Measurements from ENCODE around the gene SBK2. TPM values are rescaled to one million over a fixed set of nuclear protein-coding genes. Genes with fewer than 3 reads are reported as not detected.

SBK2 gene
- total RNA-seq, 2 experiments from 2014 or later, result not detected

DNA sequence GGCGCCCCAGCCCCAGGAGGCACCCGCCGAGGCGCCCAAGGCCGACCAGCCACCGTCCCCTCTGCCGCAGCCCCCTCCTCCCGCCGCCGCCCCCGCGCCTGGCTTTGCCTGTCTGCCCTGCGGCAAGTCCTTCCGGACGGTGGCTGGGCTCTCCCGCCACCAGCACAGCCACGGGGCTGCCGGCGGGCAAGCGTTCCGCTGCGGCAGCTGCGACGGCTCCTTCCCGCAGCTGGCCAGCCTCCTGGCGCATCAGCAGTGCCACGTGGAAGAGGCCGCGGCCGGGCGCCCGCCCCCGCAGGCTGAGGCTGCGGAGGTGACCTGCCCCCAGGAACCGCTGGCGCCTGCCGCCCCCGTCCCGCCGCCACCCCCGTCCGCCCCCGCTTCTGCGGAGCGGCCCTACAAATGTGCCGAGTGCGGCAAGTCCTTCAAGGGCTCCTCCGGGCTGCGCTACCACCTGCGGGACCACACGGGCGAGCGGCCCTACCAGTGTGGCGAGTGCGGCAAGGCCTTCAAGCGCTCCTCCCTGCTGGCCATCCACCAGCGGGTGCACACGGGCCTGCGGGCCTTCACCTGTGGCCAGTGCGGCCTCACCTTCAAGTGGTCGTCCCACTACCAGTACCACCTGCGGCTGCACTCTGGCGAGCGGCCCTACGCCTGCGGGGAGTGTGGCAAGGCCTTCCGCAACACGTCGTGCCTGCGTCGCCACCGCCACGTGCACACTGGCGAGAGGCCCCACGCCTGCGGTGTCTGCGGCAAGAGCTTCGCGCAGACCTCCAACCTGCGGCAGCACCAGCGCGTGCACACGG lies 54.6 kb downstream of the SBK2 start:
- ChIA-PET POLR2A (interaction anchor here (0.5 kb wide), 1 partner anchor 14 kb away, joined by 5 read pairs; no protein-coding TSS in a partner anchor), CTCF (interaction anchor here (0.6 kb wide), 1 partner anchor 8 kb away, joined by 3 read pairs; no protein-coding TSS in a partner anchor)

DNA sequence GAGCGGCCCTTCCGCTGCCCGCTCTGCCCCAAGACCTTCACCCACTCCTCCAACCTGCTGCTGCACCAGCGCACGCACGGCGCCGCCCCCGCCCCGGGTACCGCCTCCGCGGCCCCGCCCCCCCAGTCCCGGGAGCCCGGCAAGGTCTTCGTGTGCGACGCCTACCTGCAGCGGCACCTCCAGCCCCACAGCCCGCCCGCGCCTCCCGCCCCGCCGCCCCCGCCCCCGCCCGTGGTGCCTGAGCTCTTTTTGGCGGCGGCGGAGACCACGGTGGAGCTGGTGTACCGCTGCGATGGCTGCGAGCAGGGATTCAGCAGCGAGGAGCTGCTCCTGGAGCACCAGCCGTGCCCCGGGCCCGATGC lies 55.2 kb downstream of the SBK2 start:
- ChIA-PET POLR2A (interaction anchor here (0.5 kb wide), 1 partner anchor 13 kb away, joined by 5 read pairs; no protein-coding TSS in a partner anchor), CTCF (no interaction called here)

DNA sequence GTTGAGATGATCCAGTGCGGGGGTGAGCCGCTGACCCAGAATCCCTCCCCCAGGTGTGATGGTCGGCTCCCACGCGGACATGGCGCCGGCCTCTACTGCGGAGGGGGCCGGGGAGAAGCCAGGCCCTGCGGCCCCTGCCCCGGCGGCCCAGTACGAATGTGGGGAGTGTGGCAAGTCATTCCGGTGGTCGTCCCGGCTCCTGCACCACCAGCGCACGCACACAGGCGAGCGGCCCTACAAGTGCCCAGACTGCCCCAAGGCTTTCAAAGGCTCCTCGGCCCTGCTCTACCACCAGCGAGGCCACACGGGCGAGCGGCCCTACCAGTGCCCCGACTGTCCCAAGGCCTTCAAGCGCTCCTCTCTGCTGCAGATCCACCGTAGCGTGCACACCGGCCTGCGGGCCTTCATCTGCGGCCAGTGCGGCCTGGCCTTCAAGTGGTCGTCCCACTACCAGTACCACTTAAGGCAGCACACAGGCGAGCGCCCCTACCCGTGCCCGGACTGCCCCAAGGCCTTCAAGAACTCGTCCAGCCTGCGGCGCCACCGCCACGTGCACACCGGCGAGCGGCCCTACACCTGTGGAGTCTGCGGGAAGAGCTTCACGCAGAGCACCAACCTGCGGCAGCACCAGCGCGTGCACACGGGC lies 55.7 kb downstream of the SBK2 start:
- ChIA-PET POLR2A (interaction anchor here (0.5 kb wide), 1 partner anchor 13 kb away, joined by 5 read pairs; no protein-coding TSS in a partner anchor), CTCF (no interaction called here)

DNA sequence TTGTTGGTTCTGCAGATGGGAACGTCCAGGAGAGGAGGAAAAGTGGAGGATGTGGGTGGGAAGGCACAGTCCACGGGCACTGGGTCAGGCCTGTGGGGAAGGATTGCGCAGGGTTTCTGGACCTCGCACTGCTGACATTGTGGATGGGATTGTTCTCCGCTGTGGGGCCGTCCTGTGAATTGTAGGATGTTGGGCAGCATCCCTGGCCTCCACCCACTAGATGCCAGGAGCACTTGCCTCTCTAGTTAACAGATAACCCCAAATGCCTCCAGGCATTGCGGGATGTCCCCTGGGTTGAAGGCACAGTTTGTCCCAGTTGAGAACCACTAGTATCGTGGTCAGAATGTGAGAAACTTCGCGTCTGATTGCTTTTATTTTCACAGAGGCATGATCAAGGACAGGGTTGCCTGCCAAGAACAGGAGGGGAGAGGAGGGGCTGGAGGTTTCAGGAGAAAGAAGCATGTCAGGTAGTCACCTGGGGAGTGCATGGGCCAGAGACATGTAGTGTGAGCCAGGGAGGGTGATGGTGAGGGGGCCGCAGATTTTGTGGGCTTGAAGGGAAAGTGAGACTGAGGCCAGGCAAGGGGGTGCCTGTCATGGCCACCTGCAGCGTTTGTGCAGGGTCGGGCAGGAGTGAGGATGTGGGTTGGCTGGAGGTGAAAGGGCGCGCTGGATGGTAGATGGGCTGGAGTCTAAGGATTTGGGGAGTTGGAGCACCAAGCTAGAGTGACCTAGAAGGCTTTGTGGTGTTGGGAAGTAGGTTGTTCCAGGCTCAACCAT lies 57.3 kb downstream of the SBK2 start:
- POLR2A ChIA-PET, result interaction anchor here (0.6 to 0.9 kb wide), 2 partner anchors 24 to 33 kb away, joined by 4 to 9 read pairs; no protein-coding TSS in a partner anchor
- CTCF ChIA-PET, result interaction anchor here (1.1 to 3.5 kb wide), 3 partner anchors 13 to 24 kb away, joined by 3 to 21 read pairs (median 5); no protein-coding TSS in a partner anchor

DNA sequence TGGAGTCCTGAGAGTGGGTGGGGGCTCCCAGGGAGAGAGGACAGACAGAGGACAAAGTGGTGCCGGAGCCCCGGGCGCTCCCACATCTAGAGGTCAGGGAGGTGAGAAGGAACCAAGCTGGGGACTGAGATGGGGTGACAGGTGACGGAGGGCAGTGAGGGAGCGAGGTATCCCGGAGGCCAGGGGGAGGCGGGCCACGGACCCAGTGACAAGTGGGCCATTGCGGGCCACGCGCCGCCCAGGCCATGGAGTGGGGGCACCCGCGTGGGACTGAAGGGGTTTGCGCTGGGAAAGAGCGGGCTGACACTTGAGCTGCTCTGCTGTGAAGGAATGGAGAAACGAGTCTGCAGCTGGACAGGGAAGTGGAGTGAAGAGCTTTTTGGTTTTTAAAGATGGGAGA lies 57.9 kb downstream of the SBK2 start:
- ChIA-PET POLR2A (interaction anchor here (0.6 to 0.9 kb wide), 2 partner anchors 25 to 32 kb away, joined by 4 to 9 read pairs; no protein-coding TSS in a partner anchor), CTCF (interaction anchor here (2.1 to 3.5 kb wide), 2 partner anchors 12 to 25 kb away, joined by 5 to 21 read pairs; no protein-coding TSS in a partner anchor)

Other genes with a start within 250 kb of the SBK2 start
- gene TMEM150B, start 211.8 kb downstream of the SBK2 start, total RNA-seq, result under 1 TPM in 1 of 2 experiments, not detected in 1; 0.31 TPM
- 10 to 100 TPM; 17.4 to 18.1 TPM for gene KMT5C, start 197.3 kb downstream of the SBK2 start, total RNA-seq
- not detected for gene COX6B2, start 182.4 kb downstream of the SBK2 start, total RNA-seq
- not detected for gene GARIN5B, start 173.9 kb downstream of the SBK2 start, total RNA-seq
- gene IL11, start 166.7 kb downstream of the SBK2 start, total RNA-seq, result under 1 TPM; 0.08 to 0.21 TPM
- gene TMEM190, start 160.3 kb downstream of the SBK2 start, total RNA-seq, result not detected
- 10 to 100 TPM; 11.3 to 12.1 TPM for gene TMEM238, start 152.8 kb downstream of the SBK2 start, total RNA-seq
- 1,000 to 10,000 TPM; 2,223 to 2,277 TPM for gene RPL28, start 151.2 kb downstream of the SBK2 start, total RNA-seq
- 100 to 1,000 TPM; 296 to 311 TPM for gene UBE2S, start 129.3 kb downstream of the SBK2 start, total RNA-seq
- gene SHISA7, start 93.8 kb downstream of the SBK2 start, total RNA-seq, result not detected
- 10 to 100 TPM; 34.4 to 36.6 TPM for gene ISOC2, start 75.5 kb downstream of the SBK2 start, total RNA-seq
- gene C19orf85, start 72.4 kb downstream of the SBK2 start, total RNA-seq, result not detected
- 1 to 10 TPM; 6.4 to 7.4 TPM for gene ZNF628, start 60.5 kb downstream of the SBK2 start, total RNA-seq
- 10 to 100 TPM; 32.7 to 33.1 TPM for gene NAT14, start 51.9 kb downstream of the SBK2 start, total RNA-seq
- under 1 TPM; 0.63 to 0.99 TPM for gene SSC5D, start 48.7 kb downstream of the SBK2 start, total RNA-seq
- gene SBK3, start 8.4 kb upstream of the SBK2 start, total RNA-seq, result not detected
- gene ZNF579, start 43.7 kb upstream of the SBK2 start, total RNA-seq, result 1 to 10 TPM; 6.9 to 7.5 TPM
- gene FIZ1, start 62.4 kb upstream of the SBK2 start, total RNA-seq, result 10 to 100 TPM; 17.4 to 17.8 TPM
- gene ZNF524, start 63.2 kb upstream of the SBK2 start, total RNA-seq, result 10 to 100 TPM; 11.9 to 13.2 TPM
- 10 to 100 TPM; 11.8 to 12.0 TPM for gene ZNF865, start 68.5 kb upstream of the SBK2 start, total RNA-seq
- gene ZNF784, start 87.4 kb upstream of the SBK2 start, total RNA-seq, result 1 to 10 TPM; 2.8 to 3.0 TPM
- gene ZNF580, start 103.9 kb upstream of the SBK2 start, total RNA-seq, result 10 to 100 TPM; 31.3 to 32.0 TPM
- 10 to 100 TPM; 32.6 to 33.6 TPM for gene ZNF581, start 106.5 kb upstream of the SBK2 start, total RNA-seq
- gene CCDC106, start 111.1 kb upstream of the SBK2 start, total RNA-seq, result 1 to 10 TPM; 4.3 to 4.4 TPM
- 100 to 1,000 TPM; 351 to 381 TPM for gene U2AF2, start 117.9 kb upstream of the SBK2 start, total RNA-seq
- gene EPN1, start 138.1 kb upstream of the SBK2 start, total RNA-seq, result 10 to 100 TPM; 40.1 to 41.8 TPM
- gene NLRP9, start 201.3 kb upstream of the SBK2 start, total RNA-seq, result not detected
- gene RFPL4A, start 222.0 kb upstream of the SBK2 start, total RNA-seq, result not detected
- gene RFPL4AL1, start 232.0 kb upstream of the SBK2 start, total RNA-seq, result not detected

Measured in activated CD8-positive, alpha-beta memory T cell treated with anti-CD3 and anti-CD28 coated beads for 36 hours (primary cell).